Astrocyte (in vitro differentiated cells and primary cell): ENCODE measurements around the gene ADGRG7. TPM values are rescaled to one million over a fixed set of nuclear protein-coding genes. Genes with fewer than 3 reads are reported as not detected.

ENCODE experiments used
- DNase-seq: peaks from one replicate; pipeline ENCODE4 v3.0.0-alpha.2; 2010; ENCODE audit warnings: low read depth
- FAIRE-seq: peaks from 2 replicates; lab custom pipeline; 2011; peaks lifted over from hg19 to GRCh38; lab: Jason Lieb, UNC
- H2AFZ ChIP-seq: 2 replicates; pipeline ENCODE4 v1.6.0; 2012; ENCODE audit warnings: low read depth, low read length, inconsistent platforms
- H3K27ac ChIP-seq: 2 replicates; pipeline ENCODE4 v1.5.1; 2011; ENCODE audit warnings: low read depth, low read length, inconsistent platforms
- H3K27me3 ChIP-seq: 2 replicates; pipeline ENCODE4 v1.6.0; 2011; ENCODE audit warnings: low read length, inconsistent platforms; ENCODE audit not compliant: insufficient read depth
- H3K36me3 ChIP-seq: 2 replicates; pipeline ENCODE4 v1.5.1; 2011; ENCODE audit warnings: low read length, inconsistent platforms; ENCODE audit not compliant: insufficient read depth
- H3K4me1 ChIP-seq: 2 replicates; pipeline ENCODE4 v1.5.1; 2011; ENCODE audit warnings: low read length, inconsistent platforms; ENCODE audit not compliant: insufficient read depth
- H3K4me2 ChIP-seq: 2 replicates; pipeline ENCODE4 v1.6.0; 2012; ENCODE audit warnings: low read length, inconsistent platforms
- H3K4me3 ChIP-seq: 2 replicates; pipeline ENCODE4 v1.5.1; 2011; ENCODE audit warnings: low read depth, mild to moderate bottlenecking, low read length, inconsistent platforms; ENCODE audit not compliant: insufficient read depth
- H3K79me2 ChIP-seq: 2 replicates; pipeline ENCODE4 v1.6.0; 2012; ENCODE audit warnings: mild to moderate bottlenecking, low read length, inconsistent platforms; ENCODE audit not compliant: insufficient read depth
- H3K9ac ChIP-seq: 2 replicates; pipeline ENCODE4 v1.6.0; 2012; ENCODE audit warnings: mild to moderate bottlenecking, low read length, inconsistent platforms
- H3K9me3 ChIP-seq: 2 replicates; pipeline ENCODE4 v1.5.1; 2012; ENCODE audit warnings: low read depth, mild to moderate bottlenecking, low read length, inconsistent platforms; ENCODE audit not compliant: insufficient read depth
- H4K20me1 ChIP-seq: 2 replicates; pipeline ENCODE4 v1.6.0; 2012; ENCODE audit warnings: low read length, inconsistent platforms; ENCODE audit not compliant: insufficient read depth
- H3K27ac Mint-ChIP-seq: one replicate; pipeline ENCODE4 v1.8.0; 2021; ENCODE audit warnings: mild to moderate bottlenecking, mixed read lengths; ENCODE audit not compliant: unreplicated experiment
- H3K27me3 Mint-ChIP-seq: one replicate; pipeline ENCODE4 v1.8.0; 2021; ENCODE audit warnings: low read depth, mixed read lengths; ENCODE audit not compliant: unreplicated experiment
- H3K36me3 Mint-ChIP-seq: one replicate; pipeline ENCODE4 v1.8.0; 2021; ENCODE audit warnings: low read depth, mixed read lengths; ENCODE audit not compliant: unreplicated experiment
- H3K4me1 Mint-ChIP-seq: one replicate; pipeline ENCODE4 v1.8.0; 2021; ENCODE audit warnings: low read depth, mixed read lengths; ENCODE audit not compliant: unreplicated experiment
- H3K4me3 Mint-ChIP-seq: one replicate; pipeline ENCODE4 v1.8.0; 2021; ENCODE audit warnings: mild to moderate bottlenecking, moderate library complexity, mixed read lengths; ENCODE audit not compliant: unreplicated experiment
- H3K9me3 Mint-ChIP-seq: one replicate; pipeline ENCODE4 v1.8.0; 2021; ENCODE audit warnings: mild to moderate bottlenecking, mixed read lengths; ENCODE audit not compliant: unreplicated experiment
- CTCF ChIP-seq: IDR thresholded peaks from 2 replicates; pipeline ENCODE4 v1.5.1; 2011; ENCODE audit warnings: low read depth, mild to moderate bottlenecking, inconsistent platforms, low read length, moderate library complexity; ENCODE audit not compliant: insufficient read depth
- EZH2 ChIP-seq: IDR thresholded peaks from 2 replicates; pipeline ENCODE4 v1.6.1; 2012; ENCODE audit warnings: mild to moderate bottlenecking, low read length, inconsistent platforms; ENCODE audit not compliant: insufficient read depth
- total RNA-seq: library from RNA; stranded (reverse); gene quantifications from 2 replicates; pipeline ENCODE4 v1.2.1, GENCODE V29; 2021

ADGRG7 gene
- total RNA-seq, 1 donor from 2014 or later = not detected

GRCh38 chr3:100570811-100571210 is 38.6 kb upstream of the ADGRG7 start:
- Mint-ChIP-seq H3K27ac (no peak overlapping the region), H3K27me3 (no peaks in the 10 kb centered on the region), H3K36me3 (peaks cover 17% of the 10 kb centered on the region), H3K4me3 (no peak overlapping the region), H3K9me3 (no peaks in the 10 kb centered on the region), H3K4me1 (no peaks in the 10 kb centered on the region)
- H3K4me3 ChIP-seq = no peak overlapping the region
- H4K20me1 ChIP-seq = no peaks in the 10 kb centered on the region
- peaks cover 2% of the 10 kb centered on the region for H3K36me3 ChIP-seq
- no peaks in the 10 kb centered on the region for H3K4me1 ChIP-seq
- H3K9ac ChIP-seq = no peak overlapping the region
- H3K9me3 ChIP-seq = no peaks in the 10 kb centered on the region
- TF ChIP-seq CTCF (no peak), EZH2 (no peak)
- no peak overlapping the region for H3K27ac ChIP-seq
- H3K79me2 ChIP-seq = no peaks in the 10 kb centered on the region
- H2AFZ ChIP-seq = no peak overlapping the region
- H3K27me3 ChIP-seq = no peaks in the 10 kb centered on the region
- FAIRE-seq (no peak), DNase-seq (no peak)
- H3K4me2 ChIP-seq = no peak overlapping the region

- Histone ChIP-seq H3K9me3 (no peaks in the 10 kb centered on the region), H3K4me2 (no peak overlapping the region), H2AFZ (no peak overlapping the region), H3K4me1 (no peaks in the 10 kb centered on the region), H4K20me1 (no peaks in the 10 kb centered on the region), H3K4me3 (no peak overlapping the region), H3K79me2 (no peaks in the 10 kb centered on the region), H3K36me3 (peaks cover 8% of the 10 kb centered on the region), H3K27me3 (no peaks in the 10 kb centered on the region), H3K27ac (no peak overlapping the region), H3K9ac (no peak overlapping the region)
- DNase-seq (no peak), FAIRE-seq (no peak)
- Mint-ChIP-seq H3K4me3 (no peak overlapping the region), H3K27ac (no peak overlapping the region), H3K9me3 (no peaks in the 10 kb centered on the region), H3K27me3 (no peaks in the 10 kb centered on the region), H3K4me1 (no peaks in the 10 kb centered on the region), H3K36me3 (peaks cover 25% of the 10 kb centered on the region)
- TF ChIP-seq EZH2 = no peak
- no peak for TF ChIP-seq CTCF
Observed at GRCh38 chr3:100574536-100574935, 34.9 kb upstream of the ADGRG7 start.

- H3K79me2 ChIP-seq = no peaks in the 10 kb centered on the region
- H3K4me3 Mint-ChIP-seq = no peak overlapping the region
- no peaks in the 10 kb centered on the region for H3K4me1 ChIP-seq
- H3K36me3 ChIP-seq = peaks cover 6% of the 10 kb centered on the region
- no peaks in the 10 kb centered on the region for H3K27me3 Mint-ChIP-seq
- no peaks in the 10 kb centered on the region for H4K20me1 ChIP-seq
- no peaks in the 10 kb centered on the region for H3K9me3 Mint-ChIP-seq
- no peak overlapping the region for H3K4me2 ChIP-seq
- no peak overlapping the region for H3K4me3 ChIP-seq
- no peak overlapping the region for H2AFZ ChIP-seq
- no peak overlapping the region for H3K9ac ChIP-seq
- no peaks in the 10 kb centered on the region for H3K4me1 Mint-ChIP-seq
- no peaks in the 10 kb centered on the region for H3K27me3 ChIP-seq
- no peaks in the 10 kb centered on the region for H3K9me3 ChIP-seq
- FAIRE-seq (no peak), DNase-seq (no peak)
- peaks cover 24% of the 10 kb centered on the region for H3K36me3 Mint-ChIP-seq
- TF ChIP-seq EZH2 (no peak), CTCF (no peak)
- H3K27ac Mint-ChIP-seq = no peak overlapping the region
- H3K27ac ChIP-seq = no peak overlapping the region
Observed at GRCh38 chr3:100575704-100576103, 33.7 kb upstream of the ADGRG7 start.
